GM12892 (cell line): Measurements from ENCODE around the gene SRSF1.

Source experiments
- POLR2A ChIP-seq: IDR thresholded peaks from 2 replicates; pipeline ENCODE4 v1.6.1; 2011; ENCODE audit warnings: low read depth, low read length, control low read depth
- POLR2AphosphoS5 ChIP-seq: IDR thresholded peaks from 2 replicates; pipeline ENCODE4 v1.6.1; 2011; ENCODE audit warnings: low read depth, low read length, control low read depth

- TF ChIP-seq POLR2A (no peak), POLR2AphosphoS5 (no peak)
These were observed 47.6 kb upstream of the SRSF1 start for GRCh38 chr17:58054641-58055040.
